B cell (primary cell): Measurements from ENCODE around the gene FARP1. TPM values are rescaled to one million over a fixed set of nuclear protein-coding genes. Genes with fewer than 3 reads are reported as not detected.

Experiments
- ATAC-seq: fragments of 200-7000 bp; cut with Tn5 transposase; one replicate; pipeline ENCODE4 v1.10.0; 2021; ENCODE audit warnings: low read depth, mild to moderate bottlenecking, moderate number of reproducible peaks, moderate library complexity
- CTCF ChIA-PET: fragments of 350-600 bp; sonication (Branson Sonifier 250); formaldehyde crosslinking; loops from one replicate; lab custom pipeline; 2021; ENCODE audit warnings: antibody characterized with exemption, inconsistent platforms; lab: Charles Lee
- POLR2A ChIA-PET: fragments of 350-600 bp; sonication (Branson Sonifier 250); formaldehyde crosslinking; loops from one replicate; lab custom pipeline; 2021; ENCODE audit warnings: antibody characterized with exemption; lab: Charles Lee
- DNase-seq: peaks from one replicate; pipeline ENCODE4 v3.0.0; 2013
- H2AFZ ChIP-seq: 2 replicates; pipeline ENCODE4 v1.6.1; 2012; ENCODE audit warnings: mild to moderate bottlenecking, low read depth, low read length; ENCODE audit not compliant: insufficient read depth, poor library complexity, severe bottlenecking
- H3K27ac ChIP-seq, 2 donors: 1 replicate in 1 of 2; 2 replicates in 1 of 2; pipeline ENCODE4 v1.5.1; 2012 to 2013; ENCODE audit warnings: low read length in 2 of 2, mild to moderate bottlenecking in 2 of 2, moderate library complexity in 1 of 2
- H3K27me3 ChIP-seq, 4 experiments: fragments of 200-600 bp in 1 of 4; sonication (generic) in 1 of 4; replicated peaks in 1 of 4; 1 replicate in 2 of 4; 2 replicates in 2 of 4; pipeline versions ENCODE4 v1.6.1 to v1.7.0; 2013 to 2016; ENCODE audit warnings: low read length in 3 of 4, mild to moderate bottlenecking in 2 of 4, mixed read lengths in 1 of 4, moderate library complexity in 1 of 4; ENCODE audit not compliant: insufficient read depth in 4 of 4, control insufficient read depth in 3 of 4; ENCODE audit errors: control extremely low read depth in 1 of 4
- H3K36me3 ChIP-seq, 2 experiments: replicated peaks in 1 of 2; 1 replicate in 1 of 2; 2 replicates in 1 of 2; pipeline versions ENCODE4 v1.6.1 to v1.7.1; 2013; ENCODE audit warnings: low read length in 1 of 2; ENCODE audit not compliant: insufficient read depth in 2 of 2, control insufficient read depth in 1 of 2; ENCODE audit errors: control extremely low read depth in 1 of 2, extremely low read depth in 1 of 2
- H3K4me1 ChIP-seq, 2 donors: fragments of 200-600 bp in 1 of 2; sonication (generic) in 1 of 2; 1 replicate in 1 of 2; 2 replicates in 1 of 2; pipeline versions ENCODE4 v1.5.1 to v1.6.1; 2013 to 2017; ENCODE audit warnings: low read length in 2 of 2; ENCODE audit not compliant: control insufficient read depth in 2 of 2, insufficient read depth in 2 of 2
- H3K4me2 ChIP-seq: replicated peaks from 2 replicates; pipeline ENCODE3; 2012; ENCODE audit warnings: mild to moderate bottlenecking, low read depth, low read length; ENCODE audit not compliant: poor library complexity, severe bottlenecking
- H3K4me3 ChIP-seq, 5 experiments: fragments of 200-600 bp in 1 of 5; sonication (generic) in 1 of 5; 1 replicate in 3 of 5; 2 replicates in 2 of 5; pipeline versions ENCODE4 v1.5.1 to v1.7.0; 2011 to 2016; ENCODE audit warnings: low read length in 4 of 5, mild to moderate bottlenecking in 4 of 5, low read depth in 2 of 5, control low read depth in 1 of 5, moderate library complexity in 1 of 5; ENCODE audit not compliant: insufficient read depth in 1 of 5; ENCODE audit errors: control extremely low read depth in 1 of 5, extremely low read depth in 1 of 5
- H3K79me2 ChIP-seq: fragments of 200-600 bp; sonication (generic); one replicate; pipeline ENCODE4 v1.6.0; 2016; ENCODE audit warnings: low read length; ENCODE audit not compliant: control insufficient read depth, insufficient read depth
- H3K9ac ChIP-seq: fragments of 200-600 bp; sonication (generic); 2 replicates; pipeline ENCODE4 v1.6.1; 2017; ENCODE audit warnings: mild to moderate bottlenecking, low read length, moderate library complexity
- H3K9me3 ChIP-seq, 3 donors: one replicate each; pipeline versions ENCODE4 v1.6.1 to v1.7.1; 2013; ENCODE audit warnings: low read length in 2 of 3; ENCODE audit not compliant: control insufficient read depth in 2 of 3, insufficient read depth in 1 of 3; ENCODE audit errors: control extremely low read depth in 1 of 3
- H4K20me1 ChIP-seq: 2 replicates; pipeline ENCODE4 v1.6.0; 2012; ENCODE audit warnings: mild to moderate bottlenecking, low read length; ENCODE audit not compliant: insufficient read depth, control insufficient read depth, poor library complexity, severe bottlenecking
- H3K27ac Mint-ChIP-seq: one replicate; pipeline ENCODE4 v1.8.0; 2021; ENCODE audit warnings: mixed read lengths
- H3K27me3 Mint-ChIP-seq: one replicate; pipeline ENCODE4 v1.8.0; 2021; ENCODE audit warnings: mixed read lengths
- H3K4me1 Mint-ChIP-seq: one replicate; pipeline ENCODE4 v1.8.0; 2021; ENCODE audit warnings: mixed read lengths
- H3K4me3 Mint-ChIP-seq: one replicate; pipeline ENCODE4 v1.8.0; 2021; ENCODE audit warnings: mixed read lengths
- H3K9me3 Mint-ChIP-seq: one replicate; pipeline ENCODE4 v1.8.0; 2022; ENCODE audit warnings: mixed read lengths; ENCODE audit not compliant: insufficient read depth
- EZH2 ChIP-seq: IDR thresholded peaks from 2 replicates; pipeline ENCODE4 v1.6.1; 2012; ENCODE audit warnings: borderline replicate concordance, low read depth, mild to moderate bottlenecking, moderate library complexity, low read length; ENCODE audit not compliant: insufficient read depth, poor library complexity, severe bottlenecking
- WGBS: methylation state at CpG from one replicate; pipeline ENCODE4 v1.1.5; 2013; ENCODE audit warnings: missing lambda C conversion rate; ENCODE audit not compliant: insufficient coverage; 5-methylcytosine and 5-hydroxymethylcytosine counted together
- intact Hi-C: fragments of 100-400 bp; cut with micrococcal nuclease; formaldehyde crosslinking; loops from one replicate; pipeline ENCODE4 v1.10.0; 2022
- polyA plus RNA-seq: library from polyadenylated mRNA; depleted of rRNA; stranded (reverse); fragments of >200 nt; gene quantifications from 2 replicates; pipeline ENCODE4 v1.2.3, GENCODE V29; 2012
- total RNA-seq, 2 donors: library from RNA; stranded (reverse); fragments of 120-200 nt in 1 of 2; gene quantifications; 1 replicate in 1 of 2; 2 replicates in 1 of 2; pipeline versions ENCODE4 v1.2.3 to v1.2.4, GENCODE V29; 2013 to 2022
- TF ChIP-seq, protein P1 (sequence below): fragments of 200-600 bp; IDR thresholded peaks from one replicate; pipeline ENCODE4 v1.8.0; 2022; ENCODE audit warnings: antibody characterized with exemption, mild to moderate bottlenecking

FARP1 gene
- total and polyA plus RNA-seq, 2 donors (not counting 1 experiment from before 2014, with no cell fraction given) = 0.15 to 1.5 TPM

DNA sequence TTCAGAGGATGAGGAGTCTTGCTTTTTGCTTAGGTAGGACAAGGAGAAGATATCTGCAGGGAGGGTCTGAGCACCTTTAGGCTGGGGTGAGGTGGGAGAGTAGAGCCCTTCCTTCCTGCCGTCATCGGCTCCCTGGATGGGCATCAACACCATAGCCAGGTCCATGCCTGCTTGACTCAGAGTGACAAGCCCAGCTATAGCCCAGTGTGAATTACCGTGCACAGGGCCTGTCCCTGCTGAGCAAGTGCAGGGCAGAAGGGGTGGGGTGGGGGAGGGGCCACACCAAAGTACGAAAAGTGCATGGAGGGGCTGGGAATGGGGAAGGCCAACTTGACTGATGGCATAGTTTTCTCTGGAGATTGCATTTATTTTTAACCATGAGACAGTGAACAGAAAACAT is 64.5 kb downstream of the FARP1 start:
- WGBS = 90% methylated on average over 4 of the region's 4 CpGs

DNA sequence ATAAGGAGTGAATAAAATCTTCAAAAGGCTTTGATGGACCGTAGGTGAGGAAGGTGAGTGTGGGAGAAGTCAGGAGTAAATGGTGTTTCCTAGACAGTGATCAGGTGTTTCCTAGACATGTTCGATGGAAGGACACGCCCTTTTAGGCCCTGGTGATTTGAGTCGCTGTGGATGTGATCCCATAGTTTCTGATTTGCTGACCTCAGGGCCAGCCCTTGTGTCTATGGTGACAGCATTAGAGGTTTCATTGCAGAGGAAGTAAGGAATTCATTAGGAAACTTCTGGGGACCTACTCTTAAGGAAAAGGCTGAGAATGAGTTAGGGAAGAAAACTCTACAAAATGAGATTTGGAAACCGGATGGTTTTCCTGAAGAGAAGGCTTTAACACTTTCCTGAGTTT is 65.7 kb downstream of the FARP1 start:
- H3K27me3 Mint-ChIP-seq = peaks cover 3% of the 10 kb centered on the region
- peaks cover 6% of the 10 kb centered on the region for H3K9me3 Mint-ChIP-seq
- ChIA-PET CTCF (no interaction called here), POLR2A (no interaction called here)
- intact Hi-C loops = no loop called here
- Histone ChIP-seq H2AFZ (no peak overlapping the region), H3K9me3 (no peaks in the 10 kb centered on the region), H3K79me2 (no peaks in the 10 kb centered on the region), H3K27me3 (no peaks in the 10 kb centered on the region), H3K4me3 (no peak overlapping the region), H3K27ac (no peak overlapping the region), H3K36me3 (no peaks in the 10 kb centered on the region), H3K9ac (no peak overlapping the region), H4K20me1 (no peaks in the 10 kb centered on the region), H3K4me2 (no peak overlapping the region), H3K4me1 (no peaks in the 10 kb centered on the region)
- no peak for ATAC-seq
- 67% methylated on average over 4 of the region's 5 CpGs for WGBS
- no peaks in the 10 kb centered on the region for H3K4me1 Mint-ChIP-seq
- H3K27ac Mint-ChIP-seq = no peak overlapping the region
- TF ChIP-seq, protein P1, sequence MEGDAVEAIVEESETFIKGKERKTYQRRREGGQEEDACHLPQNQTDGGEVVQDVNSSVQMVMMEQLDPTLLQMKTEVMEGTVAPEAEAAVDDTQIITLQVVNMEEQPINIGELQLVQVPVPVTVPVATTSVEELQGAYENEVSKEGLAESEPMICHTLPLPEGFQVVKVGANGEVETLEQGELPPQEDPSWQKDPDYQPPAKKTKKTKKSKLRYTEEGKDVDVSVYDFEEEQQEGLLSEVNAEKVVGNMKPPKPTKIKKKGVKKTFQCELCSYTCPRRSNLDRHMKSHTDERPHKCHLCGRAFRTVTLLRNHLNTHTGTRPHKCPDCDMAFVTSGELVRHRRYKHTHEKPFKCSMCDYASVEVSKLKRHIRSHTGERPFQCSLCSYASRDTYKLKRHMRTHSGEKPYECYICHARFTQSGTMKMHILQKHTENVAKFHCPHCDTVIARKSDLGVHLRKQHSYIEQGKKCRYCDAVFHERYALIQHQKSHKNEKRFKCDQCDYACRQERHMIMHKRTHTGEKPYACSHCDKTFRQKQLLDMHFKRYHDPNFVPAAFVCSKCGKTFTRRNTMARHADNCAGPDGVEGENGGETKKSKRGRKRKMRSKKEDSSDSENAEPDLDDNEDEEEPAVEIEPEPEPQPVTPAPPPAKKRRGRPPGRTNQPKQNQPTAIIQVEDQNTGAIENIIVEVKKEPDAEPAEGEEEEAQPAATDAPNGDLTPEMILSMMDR = no peak
- no peak for TF ChIP-seq EZH2
- H3K4me3 Mint-ChIP-seq = no peak overlapping the region
- no peak for DNase-seq

More for the DNA sequence above, 64.5 kb downstream of the FARP1 start:
- Histone ChIP-seq H3K4me3 (no peak overlapping the region), H4K20me1 (no peaks in the 10 kb centered on the region), H3K9me3 (no peaks in the 10 kb centered on the region), H3K9ac (no peak overlapping the region), H3K4me1 (no peaks in the 10 kb centered on the region), H3K27me3 (no peaks in the 10 kb centered on the region), H3K27ac (no peak overlapping the region), H3K79me2 (no peaks in the 10 kb centered on the region), H3K36me3 (no peaks in the 10 kb centered on the region), H3K4me2 (no peak overlapping the region), H2AFZ (no peak overlapping the region)
- TF ChIP-seq, protein P1 = no peak
- no peak for TF ChIP-seq EZH2
- intact Hi-C loops = no loop called here
- DNase-seq (no peak), ATAC-seq (no peak)
- H3K4me3 Mint-ChIP-seq = no peak overlapping the region
- ChIA-PET CTCF (no interaction called here), POLR2A (no interaction called here)
- peaks cover 6% of the 10 kb centered on the region for H3K9me3 Mint-ChIP-seq
- no peak overlapping the region for H3K27ac Mint-ChIP-seq
- H3K27me3 Mint-ChIP-seq = peaks cover 3% of the 10 kb centered on the region
- H3K4me1 Mint-ChIP-seq = no peaks in the 10 kb centered on the region
